ENCODE data around the gene MAPK8IP3.

The MAPK8IP3 gene

GRCh38 chr16:1767116-1767994 lies 61.4 kb downstream of the MAPK8IP3 start:
- DNase-seq = no peak
- H3K36me3 ChIP-seq (ENCODE audit: control insufficient read depth in 1 of 2, insufficient read depth in 2 of 2, low read length in 2 of 2) = peaks cover 65 to 71% of the 10 kb centered on the region in 2 experiments
- no peak overlapping the region for H2BK5ac ChIP-seq (ENCODE audit: low read depth, low read length, poor library complexity)
- H3K27me3 ChIP-seq (ENCODE audit: insufficient read depth, low read length) = no peaks in the 10 kb centered on the region
- peaks cover 4 to 11% of the 10 kb centered on the region in 2 experiments for H3K4me1 ChIP-seq (ENCODE audit: control insufficient read depth in 1 of 2, insufficient read depth in 2 of 2, low read length in 2 of 2)
- no peak overlapping the region for H3K9ac ChIP-seq (ENCODE audit: low read length)
- no peak overlapping the region for H3K14ac ChIP-seq (ENCODE audit: low read length)
- H2BK120ac ChIP-seq (ENCODE audit: insufficient read depth, low read length, poor library complexity) = no peak overlapping the region
- no peak overlapping the region for H2AK5ac ChIP-seq (ENCODE audit: low read length)
- H2BK12ac ChIP-seq (ENCODE audit: low read length) = no peak overlapping the region
- H4K12ac ChIP-seq (ENCODE audit: low read depth, low read length) = no peak overlapping the region
- H3K79me2 ChIP-seq (ENCODE audit: control insufficient read depth, insufficient read depth, low read length, poor library complexity) = peaks cover 4% of the 10 kb centered on the region
- no peak overlapping the region for H3K4me3 ChIP-seq (ENCODE audit: low read depth, low read length)
- peaks cover 2% of the 10 kb centered on the region for H3K9me3 ChIP-seq (ENCODE audit: insufficient read depth, low read depth, low read length)
- H2AFZ ChIP-seq (ENCODE audit: insufficient read depth, low read length, poor library complexity) = no peak overlapping the region
- H3K23ac ChIP-seq (ENCODE audit: low read length) = no peak overlapping the region
- no peak overlapping the region for H3K4me2 ChIP-seq (ENCODE audit: low read length)
- no peak overlapping the region for H3K27ac ChIP-seq (ENCODE audit: low read depth, low read length)
- no peak overlapping the region for H3K4ac ChIP-seq (ENCODE audit: low read depth, low read length)
- peaks cover 11% of the 10 kb centered on the region for H3K79me1 ChIP-seq (ENCODE audit: low read length)
- H4K8ac ChIP-seq (ENCODE audit: low read depth, low read length) = no peak overlapping the region
- no peak overlapping the region for H4K91ac ChIP-seq (ENCODE audit: low read depth, low read length)
- WGBS (ENCODE audit: extremely low coverage, insufficient coverage, insufficient read length) = no CpG with 5 or more reads among the region's 42 CpGs
- no peak overlapping the region for H3K18ac ChIP-seq (ENCODE audit: low read length)

DNA sequence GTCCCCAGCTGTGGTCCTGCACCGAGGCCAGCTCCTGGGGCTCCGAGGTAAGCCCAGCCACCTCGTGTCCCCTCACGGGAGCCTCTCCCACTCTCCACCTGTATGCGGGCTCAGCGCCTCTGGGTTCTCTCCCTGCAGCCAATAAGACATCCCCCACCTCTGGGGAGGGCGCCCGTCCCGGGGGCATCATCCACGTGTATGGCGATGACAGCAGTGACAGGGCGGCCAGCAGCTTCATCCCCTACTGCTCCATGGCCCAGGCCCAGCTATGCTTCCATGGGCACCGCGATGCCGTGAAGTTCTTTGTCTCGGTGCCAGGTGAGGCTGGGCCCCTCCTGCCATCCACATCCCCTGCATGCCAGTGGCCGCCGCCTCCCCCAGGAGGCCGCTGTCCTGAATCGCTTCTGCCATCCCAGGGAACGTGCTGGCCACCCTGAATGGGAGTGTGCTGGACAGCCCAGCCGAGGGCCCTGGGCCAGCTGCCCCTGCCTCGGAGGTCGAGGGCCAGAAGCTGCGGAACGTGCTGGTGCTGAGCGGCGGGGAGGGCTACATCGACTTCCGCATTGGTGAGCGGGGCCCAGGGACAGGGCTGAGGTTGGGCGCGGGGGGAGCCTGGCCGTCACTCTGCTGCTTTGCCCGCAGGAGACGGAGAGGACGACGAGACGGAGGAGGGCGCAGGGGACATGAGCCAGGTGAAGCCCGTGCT lies 62.2 kb downstream of the MAPK8IP3 start:
- Histone ChIP-seq H2BK120ac (ENCODE audit: insufficient read depth, low read length, poor library complexity) (no peak overlapping the region), H4K8ac (ENCODE audit: low read depth, low read length) (no peak overlapping the region), H3K14ac (ENCODE audit: low read length) (no peak overlapping the region), H3K4ac (ENCODE audit: low read depth, low read length) (no peak overlapping the region), H3K4me3 (ENCODE audit: low read depth, low read length) (no peak overlapping the region), H3K9me3 (ENCODE audit: insufficient read depth, low read depth, low read length) (peaks cover 2% of the 10 kb centered on the region), H3K79me1 (ENCODE audit: low read length) (peaks cover 18% of the 10 kb centered on the region), H3K79me2 (ENCODE audit: control insufficient read depth, insufficient read depth, low read length, poor library complexity) (peaks cover 11% of the 10 kb centered on the region), H3K36me3 (ENCODE audit: control insufficient read depth in 1 of 2, insufficient read depth in 2 of 2, low read length in 2 of 2) (peaks cover 56 to 63% of the 10 kb centered on the region in 2 experiments), H3K18ac (ENCODE audit: low read length) (no peak overlapping the region), H2AK5ac (ENCODE audit: low read length) (no peak overlapping the region), H3K23ac (ENCODE audit: low read length) (no peak overlapping the region), H3K4me2 (ENCODE audit: low read length) (no peak overlapping the region), H3K27me3 (ENCODE audit: insufficient read depth, low read length) (no peaks in the 10 kb centered on the region), H4K91ac (ENCODE audit: low read depth, low read length) (no peak overlapping the region), H3K9ac (ENCODE audit: low read length) (no peak overlapping the region), H4K12ac (ENCODE audit: low read depth, low read length) (no peak overlapping the region), H2BK12ac (ENCODE audit: low read length) (no peak overlapping the region), H2BK5ac (ENCODE audit: low read depth, low read length, poor library complexity) (no peak overlapping the region), H2AFZ (ENCODE audit: insufficient read depth, low read length, poor library complexity) (no peak overlapping the region), H3K4me1 (ENCODE audit: control insufficient read depth in 1 of 2, insufficient read depth in 2 of 2, low read length in 2 of 2) (peaks cover 4 to 11% of the 10 kb centered on the region in 2 experiments), H3K27ac (ENCODE audit: low read depth, low read length) (no peak overlapping the region)
- no peak for DNase-seq
- no CpG with 5 or more reads among the region's 41 CpGs for WGBS (ENCODE audit: extremely low coverage, insufficient coverage, insufficient read length)

DNA sequence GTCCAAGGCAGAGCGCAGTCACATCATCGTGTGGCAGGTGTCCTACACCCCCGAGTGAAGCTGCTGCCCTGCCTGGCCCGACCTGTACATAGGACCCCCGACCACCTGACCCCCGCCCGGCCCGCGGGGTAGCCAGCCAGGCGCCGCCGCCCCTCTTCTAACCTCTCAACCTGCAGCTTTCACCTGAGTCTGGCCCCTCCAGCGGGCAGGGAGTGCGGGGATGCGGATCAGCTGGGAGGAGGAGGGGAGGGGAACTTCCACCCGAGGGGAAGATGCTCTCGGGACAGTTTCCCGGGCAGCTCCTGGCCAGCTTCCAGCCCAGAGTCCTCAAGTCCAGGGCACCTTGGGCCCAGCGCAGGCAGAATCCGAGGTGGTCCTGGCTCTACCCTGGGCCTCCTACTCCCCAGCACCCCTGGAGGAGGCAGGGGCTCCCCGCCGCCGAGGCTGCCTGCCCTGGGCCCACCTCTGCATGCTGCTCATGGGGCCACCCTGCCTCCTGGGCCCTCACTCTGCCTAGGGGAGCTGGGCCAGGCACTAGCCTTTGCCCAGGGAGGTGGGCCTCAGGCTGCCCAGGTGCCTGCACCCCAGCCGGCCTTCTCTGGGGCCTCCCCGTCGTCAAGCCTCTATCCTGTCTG lies 62.9 kb downstream of the MAPK8IP3 start:
- Histone ChIP-seq H3K4me3 (ENCODE audit: low read depth, low read length) (no peak overlapping the region), H3K9me3 (ENCODE audit: insufficient read depth, low read depth, low read length) (peaks cover 2% of the 10 kb centered on the region), H2BK12ac (ENCODE audit: low read length) (no peak overlapping the region), H3K9ac (ENCODE audit: low read length) (no peak overlapping the region), H3K27me3 (ENCODE audit: insufficient read depth, low read length) (no peaks in the 10 kb centered on the region), H3K14ac (ENCODE audit: low read length) (no peak overlapping the region), H3K79me2 (ENCODE audit: control insufficient read depth, insufficient read depth, low read length, poor library complexity) (peaks cover 15% of the 10 kb centered on the region), H2AK5ac (ENCODE audit: low read length) (no peak overlapping the region), H3K27ac (ENCODE audit: low read depth, low read length) (no peak overlapping the region), H2BK5ac (ENCODE audit: low read depth, low read length, poor library complexity) (no peak overlapping the region), H4K8ac (ENCODE audit: low read depth, low read length) (no peak overlapping the region), H3K79me1 (ENCODE audit: low read length) (peaks cover 22% of the 10 kb centered on the region), H3K4ac (ENCODE audit: low read depth, low read length) (no peak overlapping the region), H2AFZ (ENCODE audit: insufficient read depth, low read length, poor library complexity) (no peak overlapping the region), H4K12ac (ENCODE audit: low read depth, low read length) (no peak overlapping the region), H3K23ac (ENCODE audit: low read length) (no peak overlapping the region), H3K4me2 (ENCODE audit: low read length) (no peak overlapping the region), H3K18ac (ENCODE audit: low read length) (no peak overlapping the region), H4K91ac (ENCODE audit: low read depth, low read length) (no peak overlapping the region), H3K36me3 (ENCODE audit: control insufficient read depth in 1 of 2, insufficient read depth in 2 of 2, low read length in 2 of 2) (peaks cover 54 to 59% of the 10 kb centered on the region in 2 experiments), H2BK120ac (ENCODE audit: insufficient read depth, low read length, poor library complexity) (no peak overlapping the region), H3K4me1 (ENCODE audit: control insufficient read depth in 1 of 2, insufficient read depth in 2 of 2, low read length in 2 of 2) (peaks cover 5 to 14% of the 10 kb centered on the region in 2 experiments)
- DNase-seq = no peak
- no CpG with 5 or more reads among the region's 26 CpGs for WGBS (ENCODE audit: extremely low coverage, insufficient coverage, insufficient read length)

GRCh38 chr16:1769402-1770300 lies 63.7 kb downstream of the MAPK8IP3 start:
- no peak overlapping the region for H3K27ac ChIP-seq (ENCODE audit: low read depth, low read length)
- H3K79me1 ChIP-seq (ENCODE audit: low read length) = peaks cover 22% of the 10 kb centered on the region
- no peak overlapping the region for H2BK120ac ChIP-seq (ENCODE audit: insufficient read depth, low read length, poor library complexity)
- H2AK5ac ChIP-seq (ENCODE audit: low read length) = no peak overlapping the region
- no peak overlapping the region for H3K4me2 ChIP-seq (ENCODE audit: low read length)
- H3K27me3 ChIP-seq (ENCODE audit: insufficient read depth, low read length) = no peaks in the 10 kb centered on the region
- H3K14ac ChIP-seq (ENCODE audit: low read length) = no peak overlapping the region
- H3K4ac ChIP-seq (ENCODE audit: low read depth, low read length) = no peak overlapping the region
- no peak overlapping the region for H3K23ac ChIP-seq (ENCODE audit: low read length)
- no peak overlapping the region for H4K12ac ChIP-seq (ENCODE audit: low read depth, low read length)
- H3K36me3 ChIP-seq (ENCODE audit: control insufficient read depth in 1 of 2, insufficient read depth in 2 of 2, low read length in 2 of 2) = peaks cover 49 to 54% of the 10 kb centered on the region in 2 experiments
- no CpG with 5 or more reads among the region's 27 CpGs for WGBS (ENCODE audit: extremely low coverage, insufficient coverage, insufficient read length)
- no peak overlapping the region for H4K91ac ChIP-seq (ENCODE audit: low read depth, low read length)
- H2BK12ac ChIP-seq (ENCODE audit: low read length) = no peak overlapping the region
- peaks cover 10 to 18% of the 10 kb centered on the region in 2 experiments for H3K4me1 ChIP-seq (ENCODE audit: control insufficient read depth in 1 of 2, insufficient read depth in 2 of 2, low read length in 2 of 2)
- peaks cover 15% of the 10 kb centered on the region for H3K79me2 ChIP-seq (ENCODE audit: control insufficient read depth, insufficient read depth, low read length, poor library complexity)
- H3K18ac ChIP-seq (ENCODE audit: low read length) = no peak overlapping the region
- no peak overlapping the region for H2BK5ac ChIP-seq (ENCODE audit: low read depth, low read length, poor library complexity)
- H4K8ac ChIP-seq (ENCODE audit: low read depth, low read length) = no peak overlapping the region
- no peak overlapping the region for H3K9ac ChIP-seq (ENCODE audit: low read length)
- peaks cover 2% of the 10 kb centered on the region for H3K9me3 ChIP-seq (ENCODE audit: insufficient read depth, low read depth, low read length)
- no peak overlapping the region for H2AFZ ChIP-seq (ENCODE audit: insufficient read depth, low read length, poor library complexity)
- no peak overlapping the region for H3K4me3 ChIP-seq (ENCODE audit: low read depth, low read length)
- no peak for DNase-seq

Data from trophoblast cell (in vitro differentiated cells and primary cell).